Hepatocyte (in vitro differentiated cells): ENCODE results near the gene OR2L5. TPM values are rescaled to one million over a fixed set of nuclear protein-coding genes. Genes with fewer than 3 reads are reported as not detected.

Experiments used
- DNase-seq: peaks from one replicate; pipeline ENCODE4 v3.0.0-alpha.2; 2016; ENCODE audit warnings: low spot score
- H2AFZ ChIP-seq: fragments of 200-600 bp; sonication (generic); 2 replicates; pipeline ENCODE4 v1.6.0; 2016; ENCODE audit warnings: antibody characterized with exemption, mild to moderate bottlenecking
- H3K27ac ChIP-seq: fragments of 200-600 bp; sonication (generic); 2 replicates; pipeline ENCODE4 v1.5.1; 2016; ENCODE audit warnings: mild to moderate bottlenecking
- H3K27me3 ChIP-seq: fragments of 200-600 bp; sonication (generic); 2 replicates; pipeline ENCODE4 v1.6.1; 2016
- H3K36me3 ChIP-seq: fragments of 200-600 bp; sonication (generic); replicated peaks from 2 replicates; pipeline ENCODE4 v1.5.1; 2016; ENCODE audit warnings: low read depth; ENCODE audit not compliant: insufficient read depth
- H3K4me1 ChIP-seq: fragments of 200-600 bp; sonication (generic); 2 replicates; pipeline ENCODE4 v1.5.1; 2016; ENCODE audit warnings: mild to moderate bottlenecking, moderate library complexity; ENCODE audit not compliant: insufficient read depth
- H3K4me2 ChIP-seq: fragments of 200-600 bp; sonication (generic); 2 replicates; pipeline ENCODE4 v1.6.0; 2016
- H3K4me3 ChIP-seq: fragments of 200-600 bp; sonication (generic); 2 replicates; pipeline ENCODE4 v1.5.1; 2016; ENCODE audit warnings: mild to moderate bottlenecking
- H3K79me2 ChIP-seq: fragments of 200-600 bp; sonication (generic); 2 replicates; pipeline ENCODE4 v1.6.0; 2017; ENCODE audit warnings: mild to moderate bottlenecking
- H3K9me2 ChIP-seq: fragments of 200-600 bp; sonication (generic); replicated peaks from 2 replicates; pipeline ENCODE4 v1.6.0; 2017; ENCODE audit warnings: mild to moderate bottlenecking; ENCODE audit not compliant: insufficient read depth
- H3K9me3 ChIP-seq: fragments of 200-600 bp; sonication (generic); 2 replicates; pipeline ENCODE4 v1.5.1; 2016; ENCODE audit warnings: low read depth, mild to moderate bottlenecking
- H4K20me1 ChIP-seq: fragments of 200-600 bp; sonication (generic); 2 replicates; pipeline ENCODE4 v1.6.0; 2016; ENCODE audit warnings: mild to moderate bottlenecking; ENCODE audit not compliant: insufficient read depth, poor library complexity, severe bottlenecking
- CTCF ChIP-seq: fragments of 200-600 bp; sonication (generic); IDR thresholded peaks from 2 replicates; pipeline ENCODE4 v1.5.1; 2016; ENCODE audit warnings: antibody characterized with exemption, mild to moderate bottlenecking; ENCODE audit not compliant: poor library complexity
- EZH2 ChIP-seq: fragments of 200-600 bp; sonication (generic); IDR thresholded peaks from 2 replicates; pipeline ENCODE4 v1.6.1; 2016; ENCODE audit warnings: antibody characterized with exemption, mild to moderate bottlenecking, borderline replicate concordance
- EZH2phosphoT487 ChIP-seq: fragments of 200-600 bp; sonication (generic); IDR thresholded peaks from one replicate; pipeline ENCODE4 v1.6.1; 2018; ENCODE audit warnings: antibody characterized with exemption, mild to moderate bottlenecking, low read depth, moderate library complexity; ENCODE audit not compliant: unreplicated experiment, severe bottlenecking
- WGBS: methylation state at CpG from one replicate; pipeline ENCODE4 v1.1.6; 2016; ENCODE audit warnings: low lambda C conversion rate; ENCODE audit errors: missing lambda C conversion rate; 5-methylcytosine and 5-hydroxymethylcytosine counted together
- polyA plus RNA-seq: library from polyadenylated mRNA; unstranded; fragments of >200 nt; fragmentation: Nextera tagmentation; extraction: Ambion mirVana; gene quantifications from 2 replicates; pipeline ENCODE4 v1.2.1, GENCODE V29; 2016
- total RNA-seq: library from RNA; depleted of rRNA; stranded (reverse); fragments of >200 nt; gene quantifications from 2 replicates; pipeline ENCODE4 v1.2.3, GENCODE V29; 2014

Gene OR2L5
- total and polyA plus RNA-seq, 2 experiments from 2014 or later = not detected

GRCh38 chr1:248046536-248046935 lies 33.1 kb downstream of the OR2L5 start, which contains the start of gene OR2L3:
TSS of gene OR2L3 (plus strand) at chr1:248046836. CDS start at chr1:248060682, 13,846 bp downstream.
- TF ChIP-seq EZH2phosphoT487 = no peak
- Histone ChIP-seq H3K36me3 (no peaks in the 10 kb centered on the region), H3K79me2 (no peaks in the 10 kb centered on the region), H2AFZ (no peak within 1 kb of the TSS), H3K4me1 (no peaks in the 10 kb centered on the region), H4K20me1 (no peaks in the 10 kb centered on the region), H3K27ac (no peak within 1 kb of the TSS), H3K9me2 (no peaks in the 10 kb centered on the region), H3K4me2 (no peak within 1 kb of the TSS), H3K9me3 (peaks cover 5% of the 10 kb centered on the region), H3K27me3 (no peaks in the 10 kb centered on the region), H3K4me3 (no peak within 1 kb of the TSS)
- WGBS = 63% methylated on average over 2 of the region's 2 CpGs
- DNase-seq = no peak

DNA sequence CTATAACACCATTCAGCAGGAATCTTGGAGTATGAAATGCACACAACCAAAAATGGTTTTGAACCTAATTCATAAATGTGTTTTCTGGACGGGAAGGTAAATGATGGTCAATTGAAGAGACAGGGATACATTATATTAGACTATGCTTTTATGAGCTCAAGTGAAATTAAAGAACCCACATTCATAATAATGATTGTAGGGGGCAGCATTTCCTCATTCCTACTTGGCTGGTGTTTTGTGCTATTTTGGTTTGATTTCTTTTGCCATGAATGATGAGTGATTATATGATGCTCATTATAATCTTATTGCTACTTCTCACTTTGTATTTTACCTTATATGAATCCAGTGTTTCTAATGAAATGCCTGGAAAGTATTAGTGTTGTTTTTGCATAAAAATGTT lies 33.5 kb downstream of the OR2L5 start:
- no peak overlapping the region for H2AFZ ChIP-seq
- H3K9me2 ChIP-seq = no peaks in the 10 kb centered on the region
- peaks cover 5% of the 10 kb centered on the region for H3K9me3 ChIP-seq
- no peaks in the 10 kb centered on the region for H3K79me2 ChIP-seq
- H3K27me3 ChIP-seq = no peaks in the 10 kb centered on the region
- H3K36me3 ChIP-seq = no peaks in the 10 kb centered on the region
- H3K4me1 ChIP-seq = no peaks in the 10 kb centered on the region
- H3K4me2 ChIP-seq = no peak overlapping the region
- no peaks in the 10 kb centered on the region for H4K20me1 ChIP-seq
- TF ChIP-seq EZH2 = no peak
- no peak for TF ChIP-seq EZH2phosphoT487
- TF ChIP-seq CTCF = no peak
- no peak overlapping the region for H3K4me3 ChIP-seq
- DNase-seq = no peak
- WGBS = 47% methylated on average over 1 of the region's 1 CpG
- H3K27ac ChIP-seq = no peak overlapping the region

- no peaks in the 10 kb centered on the region for H3K4me1 ChIP-seq
- H3K36me3 ChIP-seq = no peaks in the 10 kb centered on the region
- H4K20me1 ChIP-seq = no peaks in the 10 kb centered on the region
- no peak overlapping the region for H3K27ac ChIP-seq
- H3K4me3 ChIP-seq = no peak overlapping the region
- H3K4me2 ChIP-seq = no peak overlapping the region
- no peaks in the 10 kb centered on the region for H3K79me2 ChIP-seq
- H3K27me3 ChIP-seq = no peaks in the 10 kb centered on the region
- no peaks in the 10 kb centered on the region for H3K9me2 ChIP-seq
- no peak for DNase-seq
- TF ChIP-seq CTCF = no peak
- TF ChIP-seq EZH2 = no peak
- no peak for TF ChIP-seq EZH2phosphoT487
- H3K9me3 ChIP-seq = no peaks in the 10 kb centered on the region
- H2AFZ ChIP-seq = no peak overlapping the region
Observed at GRCh38 chr1:248054671-248055070, 41.2 kb downstream of the OR2L5 start.

- H3K9me2 ChIP-seq = no peaks in the 10 kb centered on the region
- H3K27me3 ChIP-seq = no peaks in the 10 kb centered on the region
- no peak for TF ChIP-seq CTCF
- TF ChIP-seq EZH2phosphoT487 = no peak
- TF ChIP-seq EZH2 = no peak
- no peak overlapping the region for H3K27ac ChIP-seq
- H4K20me1 ChIP-seq = no peaks in the 10 kb centered on the region
- no peaks in the 10 kb centered on the region for H3K36me3 ChIP-seq
- no peak overlapping the region for H3K4me3 ChIP-seq
- no peaks in the 10 kb centered on the region for H3K4me1 ChIP-seq
- H3K4me2 ChIP-seq = no peak overlapping the region
- H3K79me2 ChIP-seq = no peaks in the 10 kb centered on the region
- no peak overlapping the region for H2AFZ ChIP-seq
- no peaks in the 10 kb centered on the region for H3K9me3 ChIP-seq
- DNase-seq = no peak
- WGBS = 51% methylated on average over 2 of the region's 2 CpGs
Observed at GRCh38 chr1:248055261-248055660, 41.8 kb downstream of the OR2L5 start.
